ENCODE data around the gene AFTPH.

The AFTPH gene

GRCh38 chr2:64498438-64498837 is 25.7 kb upstream of the AFTPH start:
- H3K4me3 ChIP-seq (ENCODE audit: low read depth, low read length) = no peak overlapping the region
- no peak for TF ChIP-seq CTCF (IDR thresholded peaks at IDR 0.05; ENCODE audit: low read depth, low read length, missing control alignments)
- DNase-seq (ENCODE audit: low read depth) = no peak

- DNase-seq (ENCODE audit: low read depth) = no peak
- TF ChIP-seq CTCF (IDR thresholded peaks at IDR 0.05; ENCODE audit: low read depth, low read length, missing control alignments) = no peak
- H3K4me3 ChIP-seq (ENCODE audit: low read depth, low read length) = no peak overlapping the region
Observed at GRCh38 chr2:64500549-64500948, 23.6 kb upstream of the AFTPH start.

- TF ChIP-seq CTCF (IDR thresholded peaks at IDR 0.05; ENCODE audit: low read depth, low read length, missing control alignments) = no peak
Observed at GRCh38 chr2:64501946-64502345, 22.2 kb upstream of the AFTPH start.

GRCh38 chr2:64502860-64503259 is 21.3 kb upstream of the AFTPH start:
- TF ChIP-seq CTCF (IDR thresholded peaks at IDR 0.05; ENCODE audit: low read depth, low read length, missing control alignments) = no peak
- no peak for DNase-seq (ENCODE audit: low read depth)
- H3K4me3 ChIP-seq (ENCODE audit: low read depth, low read length) = no peak overlapping the region

More at GRCh38 chr2:64501946-64502345, 22.2 kb upstream of the AFTPH start:
- no peak for DNase-seq (ENCODE audit: low read depth)
- no peak overlapping the region for H3K4me3 ChIP-seq (ENCODE audit: low read depth, low read length)

- H3K4me3 ChIP-seq (ENCODE audit: low read depth, low read length) = no peak overlapping the region
- no peak for DNase-seq (ENCODE audit: low read depth)
- TF ChIP-seq CTCF (IDR thresholded peaks at IDR 0.05; ENCODE audit: low read depth, low read length, missing control alignments) = no peak
Observed at GRCh38 chr2:64504774-64505720, 19.1 kb upstream of the AFTPH start.

- DNase-seq (ENCODE audit: low read depth) = no peak
- no peak overlapping the region for H3K4me3 ChIP-seq (ENCODE audit: low read depth, low read length)
- no peak for TF ChIP-seq CTCF (IDR thresholded peaks at IDR 0.05; ENCODE audit: low read depth, low read length, missing control alignments)
Observed at GRCh38 chr2:64506686-64507085, 17.4 kb upstream of the AFTPH start.

- no peak overlapping the region for H3K4me3 ChIP-seq (ENCODE audit: low read depth, low read length)
- TF ChIP-seq CTCF (IDR thresholded peaks at IDR 0.05; ENCODE audit: low read depth, low read length, missing control alignments) = no peak
- DNase-seq (ENCODE audit: low read depth) = no peak
Observed at GRCh38 chr2:64514008-64514407, 10.1 kb upstream of the AFTPH start.

All from GM12864 (cell line).